Loucy (cell line): Measurements from ENCODE around the gene CREBBP.

Experiments used
- H2AFZ ChIP-seq: fragments of 200-600 bp; sonication (generic); 2 replicates; pipeline ENCODE4 v1.6.0; 2016; ENCODE audit warnings: antibody characterized with exemption, mild to moderate bottlenecking, low read length, moderate library complexity
- H3F3A ChIP-seq: fragments of 200-600 bp; 2 replicates; pipeline ENCODE4 v1.6.0; 2016; ENCODE audit warnings: antibody characterized with exemption, low read depth, mild to moderate bottlenecking
- H3K27me3 ChIP-seq: fragments of 200-600 bp; sonication (generic); 2 replicates; pipeline ENCODE4 v1.6.1; 2014; ENCODE audit warnings: low read length, mild to moderate bottlenecking; ENCODE audit not compliant: insufficient read depth, poor library complexity, severe bottlenecking
- H3K36me3 ChIP-seq: fragments of 200-600 bp; sonication (generic); 2 replicates; pipeline ENCODE4 v1.6.1; 2016; ENCODE audit warnings: low read length; ENCODE audit not compliant: insufficient read depth
- H3K4me1 ChIP-seq: fragments of 200-600 bp; sonication (generic); 2 replicates; pipeline ENCODE4 v1.5.1; 2014; ENCODE audit warnings: low read length, mild to moderate bottlenecking; ENCODE audit not compliant: insufficient read depth, poor library complexity, severe bottlenecking
- H3K4me2 ChIP-seq: fragments of 200-600 bp; sonication (generic); 2 replicates; pipeline ENCODE4 v1.6.0; 2014; ENCODE audit warnings: antibody characterized with exemption, low read length, low read depth, mild to moderate bottlenecking; ENCODE audit not compliant: poor library complexity, severe bottlenecking
- H3K4me3 ChIP-seq: fragments of 200-600 bp; sonication (generic); 2 replicates; pipeline ENCODE4 v1.5.1; 2014; ENCODE audit warnings: low read length, mild to moderate bottlenecking, mixed read lengths; ENCODE audit not compliant: poor library complexity, severe bottlenecking
- H3K79me2 ChIP-seq: fragments of 200-600 bp; sonication (generic); 2 replicates; pipeline ENCODE4 v1.6.1; 2014; ENCODE audit warnings: low read length; ENCODE audit not compliant: insufficient read depth
- H3K9ac ChIP-seq: fragments of 200-600 bp; sonication (generic); 2 replicates; pipeline ENCODE4 v1.6.0; 2014; ENCODE audit warnings: mild to moderate bottlenecking, low read depth, low read length, moderate library complexity; ENCODE audit not compliant: poor library complexity, severe bottlenecking
- H3K9me2 ChIP-seq: fragments of 200-600 bp; sonication (generic); replicated peaks from 2 replicates; pipeline ENCODE4 v1.6.1; 2016; ENCODE audit warnings: low read depth, low read length, mixed read lengths
- H3K9me3 ChIP-seq: fragments of 200-600 bp; sonication (generic); 2 replicates; pipeline ENCODE4 v1.6.1; 2014; ENCODE audit warnings: mild to moderate bottlenecking, antibody characterized with exemption, low read length, low read depth; ENCODE audit not compliant: insufficient read depth
- H4K20me1 ChIP-seq: fragments of 200-600 bp; sonication (generic); 2 replicates; pipeline ENCODE4 v1.6.0; 2014; ENCODE audit warnings: antibody characterized with exemption, low read length, mild to moderate bottlenecking; ENCODE audit not compliant: insufficient read depth, poor library complexity, severe bottlenecking
- EZH2phosphoT487 ChIP-seq: fragments of 200-600 bp; IDR thresholded peaks from 2 replicates; pipeline ENCODE4 v1.6.1; 2018; ENCODE audit warnings: antibody characterized with exemption, mild to moderate bottlenecking, moderate library complexity, borderline replicate concordance
- TF ChIP-seq, protein P1 (sequence below): fragments of 200-600 bp; sonication (generic); conservative IDR thresholded peaks from 2 replicates; pipeline ENCODE4 v1.5.1; 2014; ENCODE audit warnings: mild to moderate bottlenecking, antibody characterized with exemption, low read length

Gene CREBBP

DNA sequence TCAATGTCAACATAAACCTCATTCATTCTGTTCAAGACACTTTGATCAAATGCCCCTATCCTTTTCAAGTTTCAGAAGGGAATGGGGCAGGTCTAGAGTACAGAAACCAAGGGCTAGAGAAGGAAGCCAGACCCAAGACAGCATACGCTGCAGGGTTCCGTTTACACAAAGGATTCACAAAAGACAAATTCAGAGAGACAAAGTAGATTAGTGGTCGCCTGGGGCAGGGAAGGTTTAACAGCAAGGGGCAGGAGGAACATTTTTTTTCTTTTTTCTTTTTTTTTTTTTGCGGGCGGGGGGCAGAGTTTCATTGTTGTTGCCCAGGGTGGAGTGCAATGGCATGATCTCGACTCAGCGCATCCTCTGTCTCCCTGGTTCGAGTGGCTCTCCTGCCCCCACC lies 143.3 kb downstream of the CREBBP start:
- Histone ChIP-seq H2AFZ (no peak overlapping the region), H3K4me2 (no peak overlapping the region), H3K9me3 (no peaks in the 10 kb centered on the region), H4K20me1 (no peaks in the 10 kb centered on the region), H3F3A (no peaks in the 10 kb centered on the region), H3K9me2 (no peaks in the 10 kb centered on the region), H3K79me2 (no peaks in the 10 kb centered on the region), H3K4me3 (no peak overlapping the region), H3K4me1 (no peaks in the 10 kb centered on the region), H3K9ac (no peak overlapping the region), H3K36me3 (peaks cover 41% of the 10 kb centered on the region; the same call in 1 of the 2 replicates), H3K27me3 (no peaks in the 10 kb centered on the region)
- TF ChIP-seq, protein P1, sequence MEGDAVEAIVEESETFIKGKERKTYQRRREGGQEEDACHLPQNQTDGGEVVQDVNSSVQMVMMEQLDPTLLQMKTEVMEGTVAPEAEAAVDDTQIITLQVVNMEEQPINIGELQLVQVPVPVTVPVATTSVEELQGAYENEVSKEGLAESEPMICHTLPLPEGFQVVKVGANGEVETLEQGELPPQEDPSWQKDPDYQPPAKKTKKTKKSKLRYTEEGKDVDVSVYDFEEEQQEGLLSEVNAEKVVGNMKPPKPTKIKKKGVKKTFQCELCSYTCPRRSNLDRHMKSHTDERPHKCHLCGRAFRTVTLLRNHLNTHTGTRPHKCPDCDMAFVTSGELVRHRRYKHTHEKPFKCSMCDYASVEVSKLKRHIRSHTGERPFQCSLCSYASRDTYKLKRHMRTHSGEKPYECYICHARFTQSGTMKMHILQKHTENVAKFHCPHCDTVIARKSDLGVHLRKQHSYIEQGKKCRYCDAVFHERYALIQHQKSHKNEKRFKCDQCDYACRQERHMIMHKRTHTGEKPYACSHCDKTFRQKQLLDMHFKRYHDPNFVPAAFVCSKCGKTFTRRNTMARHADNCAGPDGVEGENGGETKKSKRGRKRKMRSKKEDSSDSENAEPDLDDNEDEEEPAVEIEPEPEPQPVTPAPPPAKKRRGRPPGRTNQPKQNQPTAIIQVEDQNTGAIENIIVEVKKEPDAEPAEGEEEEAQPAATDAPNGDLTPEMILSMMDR, result no peak
- TF ChIP-seq EZH2phosphoT487, result no peak

DNA sequence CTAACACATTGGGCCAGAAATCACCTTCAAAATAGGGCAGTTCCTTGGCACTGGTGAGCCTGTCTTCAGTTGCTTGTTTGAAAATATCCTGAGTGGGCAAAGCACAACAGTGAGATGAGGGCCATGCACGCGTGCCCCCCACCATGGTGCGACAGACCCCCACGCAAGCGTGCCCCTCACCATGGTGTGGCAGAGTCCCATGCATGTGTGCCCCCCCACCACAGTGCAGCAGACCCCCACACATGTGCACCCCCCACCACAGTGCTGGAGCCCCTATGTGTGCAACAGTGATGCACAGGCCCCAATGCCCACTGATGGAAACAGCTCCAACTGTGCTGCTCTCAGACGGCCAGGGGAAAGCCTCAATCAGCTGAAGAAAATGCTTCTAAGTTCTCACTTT lies 144.4 kb downstream of the CREBBP start:
- Histone ChIP-seq H3K9me2 (no peaks in the 10 kb centered on the region), H3K36me3 (peaks cover 38% of the 10 kb centered on the region; the same call in 1 of the 2 replicates), H3K4me1 (no peaks in the 10 kb centered on the region), H3K79me2 (no peaks in the 10 kb centered on the region), H3K27me3 (no peaks in the 10 kb centered on the region), H3K9ac (no peak overlapping the region), H3K4me2 (no peak overlapping the region), H3F3A (no peaks in the 10 kb centered on the region), H3K4me3 (no peak overlapping the region), H2AFZ (no peak overlapping the region), H4K20me1 (no peaks in the 10 kb centered on the region), H3K9me3 (no peaks in the 10 kb centered on the region)
- TF ChIP-seq, protein P1, result no peak
- no peak for TF ChIP-seq EZH2phosphoT487

DNA sequence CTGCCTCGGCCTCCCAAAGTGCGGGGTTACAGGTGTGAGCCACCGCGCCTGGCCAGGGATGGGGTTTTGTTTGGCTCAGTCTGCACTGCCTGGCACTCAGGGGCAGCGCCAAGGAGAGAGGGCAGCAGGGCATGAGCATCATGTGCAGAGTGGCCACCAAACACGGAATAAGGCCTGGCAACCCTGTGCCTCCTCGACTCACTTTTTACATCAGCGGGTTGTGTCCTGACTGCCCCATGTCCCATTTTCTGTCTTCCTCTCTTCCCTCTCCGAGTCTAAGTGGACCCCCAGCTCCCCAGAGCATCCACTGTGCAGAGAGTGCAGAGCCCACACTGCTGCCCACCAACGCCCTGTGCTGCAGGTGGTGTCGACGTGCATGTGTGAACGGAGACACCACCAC lies 145.0 kb downstream of the CREBBP start:
- no peak overlapping the region for H2AFZ ChIP-seq
- H3K9me3 ChIP-seq, result no peaks in the 10 kb centered on the region
- H3K4me1 ChIP-seq, result no peaks in the 10 kb centered on the region
- no peaks in the 10 kb centered on the region for H3K9me2 ChIP-seq
- no peaks in the 10 kb centered on the region for H3K79me2 ChIP-seq
- H3K36me3 ChIP-seq, result peaks cover 37% of the 10 kb centered on the region; the same call in 1 of the 2 replicates
- H3K9ac ChIP-seq, result no peak overlapping the region
- H3K27me3 ChIP-seq, result no peaks in the 10 kb centered on the region
- H3K4me2 ChIP-seq, result no peak overlapping the region
- no peaks in the 10 kb centered on the region for H3F3A ChIP-seq
- no peaks in the 10 kb centered on the region for H4K20me1 ChIP-seq
- TF ChIP-seq, protein P1, result no peak
- TF ChIP-seq EZH2phosphoT487, result no peak
- no peak overlapping the region for H3K4me3 ChIP-seq
